IMR-90 (cell line): ENCODE results near the gene CUL3.

Source experiments
- BHLHE40 ChIP-seq: fragments of 150-350 bp; IDR thresholded peaks from 2 replicates; pipeline ENCODE4 v1.6.1; 2016; ENCODE audit warnings: mild to moderate bottlenecking, low read depth, low read length
- CEBPB ChIP-seq: IDR thresholded peaks from 2 replicates; pipeline ENCODE4 v1.6.1; 2012; ENCODE audit warnings: low read depth, low read length, improper control_type of control experiment
- FOS ChIP-seq: fragments of 150-350 bp; IDR thresholded peaks from 2 replicates; pipeline ENCODE4 v1.6.1; 2016; ENCODE audit warnings: low read depth, low read length
- MAZ ChIP-seq: IDR thresholded peaks from 2 replicates; pipeline ENCODE4 v1.6.1; 2012; ENCODE audit warnings: low read depth, mild to moderate bottlenecking, low read length, improper control_type of control experiment, moderate library complexity, borderline replicate concordance
- MXI1 ChIP-seq: IDR thresholded peaks from 2 replicates; pipeline ENCODE4 v1.6.1; 2012; ENCODE audit warnings: low read depth, mild to moderate bottlenecking, low read length, moderate library complexity, borderline replicate concordance
- POLR2A ChIP-seq: IDR thresholded peaks from 2 replicates; pipeline ENCODE4 v1.6.1; 2012; ENCODE audit warnings: mild to moderate bottlenecking, low read depth, low read length
- RFX5 ChIP-seq: IDR thresholded peaks from 2 replicates; pipeline ENCODE4 v1.8.0; 2012; ENCODE audit warnings: low read depth, mild to moderate bottlenecking, low read length, moderate library complexity
- SMC3 ChIP-seq: fragments of 150-350 bp; IDR thresholded peaks from 2 replicates; pipeline ENCODE4 v1.6.1; 2016; ENCODE audit warnings: low read depth, mild to moderate bottlenecking, antibody characterized with exemption, low read length, moderate library complexity
- TF ChIP-seq, protein P1 (sequence below): conservative IDR thresholded peaks from 2 replicates; pipeline ENCODE4 v1.5.1; 2012; ENCODE audit warnings: mild to moderate bottlenecking, low read depth, low read length, improper control_type of control experiment
- TF ChIP-seq, protein P2 (sequence below): fragments of 150-350 bp; IDR thresholded peaks from 2 replicates; pipeline ENCODE4 v1.6.1; 2017; ENCODE audit warnings: mild to moderate bottlenecking, antibody characterized with exemption, low read length, low read depth
- TF ChIP-seq, protein P3 (sequence below): fragments of 150-350 bp; IDR thresholded peaks from 2 replicates; pipeline ENCODE4 v1.6.1; 2016; ENCODE audit warnings: low read depth, mild to moderate bottlenecking, low read length, moderate library complexity, borderline replicate concordance

DNA sequence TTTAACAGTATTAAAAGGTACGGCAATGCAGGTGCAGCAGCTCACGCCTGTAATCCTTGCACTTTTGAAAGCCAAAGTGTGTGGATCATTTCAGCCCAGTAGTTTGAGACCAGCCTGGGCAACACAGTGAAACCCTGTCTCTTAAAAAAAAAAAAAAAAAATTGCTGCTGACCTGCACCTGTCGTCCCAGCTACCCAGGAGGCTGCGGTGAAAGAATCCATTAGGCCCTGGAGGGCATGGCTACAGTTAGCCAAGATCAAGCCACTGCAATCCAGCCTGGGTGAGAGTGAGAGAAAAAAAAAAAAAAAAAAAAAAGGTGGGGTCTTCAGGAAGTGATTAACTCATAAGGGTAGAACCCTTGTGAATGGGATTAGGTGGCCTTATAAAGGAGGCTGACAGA, 12.8 kb downstream of the CUL3 start:
- TF ChIP-seq SMC3 (no peak), RFX5 (no peak), FOS (no peak), CEBPB (no peak), POLR2A (no peak), MAZ (no peak), BHLHE40 (no peak), MXI1 (no peak)
- TF ChIP-seq, protein P1, sequence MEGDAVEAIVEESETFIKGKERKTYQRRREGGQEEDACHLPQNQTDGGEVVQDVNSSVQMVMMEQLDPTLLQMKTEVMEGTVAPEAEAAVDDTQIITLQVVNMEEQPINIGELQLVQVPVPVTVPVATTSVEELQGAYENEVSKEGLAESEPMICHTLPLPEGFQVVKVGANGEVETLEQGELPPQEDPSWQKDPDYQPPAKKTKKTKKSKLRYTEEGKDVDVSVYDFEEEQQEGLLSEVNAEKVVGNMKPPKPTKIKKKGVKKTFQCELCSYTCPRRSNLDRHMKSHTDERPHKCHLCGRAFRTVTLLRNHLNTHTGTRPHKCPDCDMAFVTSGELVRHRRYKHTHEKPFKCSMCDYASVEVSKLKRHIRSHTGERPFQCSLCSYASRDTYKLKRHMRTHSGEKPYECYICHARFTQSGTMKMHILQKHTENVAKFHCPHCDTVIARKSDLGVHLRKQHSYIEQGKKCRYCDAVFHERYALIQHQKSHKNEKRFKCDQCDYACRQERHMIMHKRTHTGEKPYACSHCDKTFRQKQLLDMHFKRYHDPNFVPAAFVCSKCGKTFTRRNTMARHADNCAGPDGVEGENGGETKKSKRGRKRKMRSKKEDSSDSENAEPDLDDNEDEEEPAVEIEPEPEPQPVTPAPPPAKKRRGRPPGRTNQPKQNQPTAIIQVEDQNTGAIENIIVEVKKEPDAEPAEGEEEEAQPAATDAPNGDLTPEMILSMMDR = no peak
- TF ChIP-seq, protein P2, sequence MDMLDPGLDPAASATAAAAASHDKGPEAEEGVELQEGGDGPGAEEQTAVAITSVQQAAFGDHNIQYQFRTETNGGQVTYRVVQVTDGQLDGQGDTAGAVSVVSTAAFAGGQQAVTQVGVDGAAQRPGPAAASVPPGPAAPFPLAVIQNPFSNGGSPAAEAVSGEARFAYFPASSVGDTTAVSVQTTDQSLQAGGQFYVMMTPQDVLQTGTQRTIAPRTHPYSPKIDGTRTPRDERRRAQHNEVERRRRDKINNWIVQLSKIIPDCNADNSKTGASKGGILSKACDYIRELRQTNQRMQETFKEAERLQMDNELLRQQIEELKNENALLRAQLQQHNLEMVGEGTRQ = no peak
- TF ChIP-seq, protein P3, sequence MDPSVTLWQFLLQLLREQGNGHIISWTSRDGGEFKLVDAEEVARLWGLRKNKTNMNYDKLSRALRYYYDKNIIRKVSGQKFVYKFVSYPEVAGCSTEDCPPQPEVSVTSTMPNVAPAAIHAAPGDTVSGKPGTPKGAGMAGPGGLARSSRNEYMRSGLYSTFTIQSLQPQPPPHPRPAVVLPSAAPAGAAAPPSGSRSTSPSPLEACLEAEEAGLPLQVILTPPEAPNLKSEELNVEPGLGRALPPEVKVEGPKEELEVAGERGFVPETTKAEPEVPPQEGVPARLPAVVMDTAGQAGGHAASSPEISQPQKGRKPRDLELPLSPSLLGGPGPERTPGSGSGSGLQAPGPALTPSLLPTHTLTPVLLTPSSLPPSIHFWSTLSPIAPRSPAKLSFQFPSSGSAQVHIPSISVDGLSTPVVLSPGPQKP = no peak
